NB4 (cell line): Measurements from ENCODE around the gene NENF.

Experiments used
- DNase-seq: peaks from one replicate; pipeline ENCODE4 v3.0.0; 2010; ENCODE audit warnings: low read depth
- H3K4me3 ChIP-seq: one replicate; pipeline ENCODE4 v1.5.1; 2011; ENCODE audit warnings: mild to moderate bottlenecking, low read depth, low read length, moderate library complexity
- CTCF ChIP-seq: IDR thresholded peaks from one replicate; pipeline ENCODE4 v1.5.1; 2012; ENCODE audit warnings: low read depth, low read length
- MAX ChIP-seq: IDR thresholded peaks from 2 replicates; pipeline ENCODE4 v1.6.1; 2011; ENCODE audit warnings: low read depth, low read length
- MYC ChIP-seq: IDR thresholded peaks from 2 replicates; pipeline ENCODE4 v1.6.1; 2011; ENCODE audit warnings: low read depth, low read length
- POLR2A ChIP-seq: IDR thresholded peaks from 2 replicates; pipeline ENCODE4 v1.6.1; 2011; ENCODE audit warnings: mild to moderate bottlenecking; ENCODE audit not compliant: insufficient read length; ENCODE audit errors: extremely low read depth

Gene NENF

GRCh38 chr1:212437179-212437798 is 4.6 kb downstream of the NENF start:
- H3K4me3 ChIP-seq = no peak overlapping the region
- TF ChIP-seq MYC (no peak), POLR2A (no peak), CTCF (no peak), MAX (no peak)
- DNase-seq = no peak

GRCh38 chr1:212438831-212439237 is 6.1 kb downstream of the NENF start:
- TF ChIP-seq POLR2A = no peak
- TF ChIP-seq MAX = no peak
- TF ChIP-seq CTCF = no peak
- TF ChIP-seq MYC = no peak
- no peak overlapping the region for H3K4me3 ChIP-seq
- no peak for DNase-seq

- DNase-seq = no peak
- H3K4me3 ChIP-seq = no peak overlapping the region
- TF ChIP-seq CTCF (no peak), POLR2A (no peak), MAX (no peak), MYC (no peak)
Measured at GRCh38 chr1:212440419-212440818, 7.7 kb downstream of the NENF start.

GRCh38 chr1:212442408-212442807 is 9.7 kb downstream of the NENF start:
- no peak overlapping the region for H3K4me3 ChIP-seq
- TF ChIP-seq POLR2A = no peak

GRCh38 chr1:212446333-212446732 is 13.6 kb downstream of the NENF start:
- H3K4me3 ChIP-seq = no peak overlapping the region
- no peak for DNase-seq
- TF ChIP-seq MAX (no peak), CTCF (no peak), MYC (no peak), POLR2A (no peak)

More at GRCh38 chr1:212442408-212442807, 9.7 kb downstream of the NENF start:
- DNase-seq = no peak

- DNase-seq = no peak
- no peak for TF ChIP-seq MYC
- TF ChIP-seq POLR2A = no peak
- TF ChIP-seq MAX = no peak
- no peak for TF ChIP-seq CTCF
- H3K4me3 ChIP-seq = no peak overlapping the region
Measured at GRCh38 chr1:212447478-212447877, 14.8 kb downstream of the NENF start.
